Neural progenitor cell (in vitro differentiated cells): ENCODE data around the gene SUN5. TPM values are rescaled to one million over a fixed set of nuclear protein-coding genes. Genes with fewer than 3 reads are reported as not detected.
"Not testable (repeated sequence)": the region's sequence is repeated elsewhere in the genome, so short reads cannot be mapped to it uniquely, and the experiment has no call there.

ENCODE experiments used
- DNase-seq: peaks from one replicate; pipeline ENCODE4 v3.0.0-alpha.2; 2016; ENCODE audit warnings: low spot score
- H2AFZ ChIP-seq: fragments of 200-600 bp; sonication (generic); replicated peaks from 2 replicates; pipeline ENCODE4 v1.6.1; 2016; ENCODE audit warnings: antibody characterized with exemption
- H3F3A ChIP-seq: fragments of 200-600 bp; sonication (generic); 2 replicates; pipeline ENCODE4 v1.6.1; 2016; ENCODE audit warnings: antibody characterized with exemption, low read depth
- H3K27ac ChIP-seq: fragments of 200-600 bp; sonication (generic); 2 replicates; pipeline ENCODE4 v1.5.1; 2016; ENCODE audit warnings: mild to moderate bottlenecking
- H3K27me3 ChIP-seq: fragments of 200-600 bp; sonication (generic); 2 replicates; pipeline ENCODE4 v1.6.1; 2016; ENCODE audit warnings: mild to moderate bottlenecking, moderate library complexity
- H3K36me3 ChIP-seq: fragments of 200-600 bp; sonication (generic); 2 replicates; pipeline ENCODE4 v1.5.1; 2016
- H3K4me1 ChIP-seq: fragments of 200-600 bp; sonication (generic); 2 replicates; pipeline ENCODE4 v1.6.1; 2016; ENCODE audit warnings: mixed run types
- H3K4me2 ChIP-seq: fragments of 200-600 bp; sonication (generic); 2 replicates; pipeline ENCODE4 v1.6.1; 2016
- H3K4me3 ChIP-seq: fragments of 200-600 bp; sonication (generic); 2 replicates; pipeline ENCODE4 v1.5.1; 2016
- H3K79me2 ChIP-seq: fragments of 200-600 bp; sonication (generic); 2 replicates; pipeline ENCODE4 v1.6.1; 2016; ENCODE audit warnings: low read depth
- H3K9ac ChIP-seq: fragments of 200-600 bp; sonication (generic); 2 replicates; pipeline ENCODE4 v1.6.1; 2016
- H3K9me3 ChIP-seq: fragments of 200-600 bp; sonication (generic); 2 replicates; pipeline ENCODE4 v1.5.1; 2016; ENCODE audit warnings: low read depth
- H4K20me1 ChIP-seq: fragments of 200-600 bp; sonication (generic); 2 replicates; pipeline ENCODE4 v1.6.1; 2016; ENCODE audit warnings: low read depth
- H3K27ac Mint-ChIP-seq: 3 replicates; pipeline ENCODE4 v1.8.0; 2021; ENCODE audit warnings: mixed read lengths
- H3K27me3 Mint-ChIP-seq: 2 replicates; pipeline ENCODE4 v1.8.0; 2022; ENCODE audit warnings: low read depth, mild to moderate bottlenecking, inconsistent platforms, moderate library complexity, mixed read lengths; ENCODE audit not compliant: insufficient read depth
- H3K36me3 Mint-ChIP-seq: 3 replicates; pipeline ENCODE4 v1.8.0; 2021; ENCODE audit warnings: mixed read lengths
- H3K4me1 Mint-ChIP-seq: 3 replicates; pipeline ENCODE4 v1.8.0; 2021; ENCODE audit warnings: mixed read lengths
- H3K4me3 Mint-ChIP-seq: 3 replicates; pipeline ENCODE4 v1.8.0; 2021; ENCODE audit warnings: mild to moderate bottlenecking, moderate library complexity, mixed read lengths
- H3K9me3 Mint-ChIP-seq: 3 replicates; pipeline ENCODE4 v1.8.0; 2020; ENCODE audit warnings: mixed read lengths
- EZH2 ChIP-seq: fragments of 200-600 bp; sonication (generic); IDR thresholded peaks from 2 replicates; pipeline ENCODE4 v1.6.1; 2017; ENCODE audit warnings: antibody characterized with exemption, mild to moderate bottlenecking, moderate library complexity
- EZH2phosphoT487 ChIP-seq: fragments of 200-600 bp; sonication (generic); IDR thresholded peaks from 2 replicates; pipeline ENCODE4 v1.6.1; 2017; ENCODE audit warnings: antibody characterized with exemption
- total RNA-seq: library from RNA; depleted of rRNA; stranded (reverse); fragments of >200 nt; gene quantifications from 2 replicates; pipeline ENCODE4 v1.2.3, GENCODE V29; 2015; ENCODE audit warnings: low replicate concordance
- TF ChIP-seq, protein P1 (sequence below): fragments of 200-600 bp; sonication (generic); IDR thresholded peaks from 2 replicates; pipeline ENCODE4 v1.5.1; 2017; ENCODE audit warnings: antibody characterized with exemption, mild to moderate bottlenecking

The SUN5 gene
- total RNA-seq, 1 donor from 2014 or later, result not detected

DNA sequence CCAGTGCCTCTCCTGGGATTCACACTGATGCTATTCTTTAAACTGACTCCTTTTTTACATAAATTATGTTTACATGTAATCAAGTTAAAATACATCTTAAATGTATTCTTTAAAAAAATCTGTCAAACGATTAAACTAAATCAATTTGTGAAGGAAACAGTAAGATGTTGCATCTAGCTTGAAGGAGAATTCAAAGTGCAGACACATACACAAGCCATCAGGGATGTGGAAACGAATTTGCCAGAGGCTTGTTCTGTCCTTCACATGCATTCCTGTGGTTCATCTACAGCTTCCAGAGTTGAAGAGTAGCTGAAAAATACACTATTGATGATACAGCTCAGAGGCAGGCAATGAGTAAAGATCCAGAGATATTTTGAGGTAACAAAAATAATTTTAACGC is 42.2 kb upstream of the SUN5 start:
- Histone ChIP-seq H3K4me1 (no peaks in the 10 kb centered on the region), H3K4me3 (no peak overlapping the region), H3K9ac (no peak overlapping the region), H4K20me1 (no peaks in the 10 kb centered on the region), H3K79me2 (no peaks in the 10 kb centered on the region), H3K27ac (no peak overlapping the region), H3F3A (no peaks in the 10 kb centered on the region), H3K27me3 (no peaks in the 10 kb centered on the region), H3K36me3 (no peaks in the 10 kb centered on the region), H3K9me3 (no peaks in the 10 kb centered on the region), H3K4me2 (no peak overlapping the region), H2AFZ (no peak overlapping the region)
- TF ChIP-seq, protein P1, sequence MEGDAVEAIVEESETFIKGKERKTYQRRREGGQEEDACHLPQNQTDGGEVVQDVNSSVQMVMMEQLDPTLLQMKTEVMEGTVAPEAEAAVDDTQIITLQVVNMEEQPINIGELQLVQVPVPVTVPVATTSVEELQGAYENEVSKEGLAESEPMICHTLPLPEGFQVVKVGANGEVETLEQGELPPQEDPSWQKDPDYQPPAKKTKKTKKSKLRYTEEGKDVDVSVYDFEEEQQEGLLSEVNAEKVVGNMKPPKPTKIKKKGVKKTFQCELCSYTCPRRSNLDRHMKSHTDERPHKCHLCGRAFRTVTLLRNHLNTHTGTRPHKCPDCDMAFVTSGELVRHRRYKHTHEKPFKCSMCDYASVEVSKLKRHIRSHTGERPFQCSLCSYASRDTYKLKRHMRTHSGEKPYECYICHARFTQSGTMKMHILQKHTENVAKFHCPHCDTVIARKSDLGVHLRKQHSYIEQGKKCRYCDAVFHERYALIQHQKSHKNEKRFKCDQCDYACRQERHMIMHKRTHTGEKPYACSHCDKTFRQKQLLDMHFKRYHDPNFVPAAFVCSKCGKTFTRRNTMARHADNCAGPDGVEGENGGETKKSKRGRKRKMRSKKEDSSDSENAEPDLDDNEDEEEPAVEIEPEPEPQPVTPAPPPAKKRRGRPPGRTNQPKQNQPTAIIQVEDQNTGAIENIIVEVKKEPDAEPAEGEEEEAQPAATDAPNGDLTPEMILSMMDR, result no peak
- no peak for TF ChIP-seq EZH2phosphoT487
- no peak for TF ChIP-seq EZH2
- peaks cover 3% of the 10 kb centered on the region for H3K27me3 Mint-ChIP-seq
- no peak overlapping the region for H3K4me3 Mint-ChIP-seq
- H3K27ac Mint-ChIP-seq, result no peak overlapping the region
- H3K36me3 Mint-ChIP-seq, result no peaks in the 10 kb centered on the region
- DNase-seq, result no peak
- H3K9me3 Mint-ChIP-seq, result peaks cover 19% of the 10 kb centered on the region
- peaks cover 4% of the 10 kb centered on the region for H3K4me1 Mint-ChIP-seq

DNA sequence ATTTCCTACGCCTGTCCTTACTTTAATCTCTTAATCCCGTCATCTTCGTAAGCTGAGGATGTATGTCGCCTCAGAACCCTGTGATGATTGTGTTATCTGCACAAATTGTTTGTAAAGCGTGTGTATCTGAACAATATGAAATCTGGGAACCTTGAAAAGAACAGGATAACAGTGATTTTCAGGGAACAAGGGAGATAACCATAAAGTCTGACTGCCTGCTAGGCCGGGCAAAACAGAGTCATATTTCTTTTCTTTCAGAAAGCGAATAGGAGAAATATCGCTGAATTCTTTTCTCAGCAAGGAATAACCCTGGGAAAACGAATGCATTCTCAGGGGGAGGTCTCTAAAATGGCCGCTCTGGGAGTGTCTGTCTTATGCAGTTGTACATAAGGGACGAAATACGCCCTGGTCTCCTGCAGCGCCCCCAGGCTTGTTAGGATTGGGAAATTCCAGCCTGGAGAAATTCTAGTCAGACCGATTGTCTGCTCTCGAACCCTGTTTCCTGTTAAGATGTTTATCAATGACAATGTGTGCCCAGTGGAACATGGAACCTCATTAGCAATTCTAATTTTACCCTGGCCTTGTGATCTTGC is 41.0 kb upstream of the SUN5 start:
- H3K4me2 ChIP-seq, H3K27me3 Mint-ChIP-seq, DNase-seq, H3K36me3 Mint-ChIP-seq, H3K4me1 Mint-ChIP-seq, H3K27me3 ChIP-seq, H3K4me3 ChIP-seq, H3K9ac ChIP-seq, H3K9me3 ChIP-seq, H3K79me2 ChIP-seq, H3K27ac Mint-ChIP-seq, H3F3A ChIP-seq, H3K36me3 ChIP-seq, H3K4me3 Mint-ChIP-seq, H3K27ac ChIP-seq, H3K4me1 ChIP-seq, H4K20me1 ChIP-seq, H2AFZ ChIP-seq: not testable (repeated sequence)
- peaks cover 19% of the 10 kb centered on the region for H3K9me3 Mint-ChIP-seq

DNA sequence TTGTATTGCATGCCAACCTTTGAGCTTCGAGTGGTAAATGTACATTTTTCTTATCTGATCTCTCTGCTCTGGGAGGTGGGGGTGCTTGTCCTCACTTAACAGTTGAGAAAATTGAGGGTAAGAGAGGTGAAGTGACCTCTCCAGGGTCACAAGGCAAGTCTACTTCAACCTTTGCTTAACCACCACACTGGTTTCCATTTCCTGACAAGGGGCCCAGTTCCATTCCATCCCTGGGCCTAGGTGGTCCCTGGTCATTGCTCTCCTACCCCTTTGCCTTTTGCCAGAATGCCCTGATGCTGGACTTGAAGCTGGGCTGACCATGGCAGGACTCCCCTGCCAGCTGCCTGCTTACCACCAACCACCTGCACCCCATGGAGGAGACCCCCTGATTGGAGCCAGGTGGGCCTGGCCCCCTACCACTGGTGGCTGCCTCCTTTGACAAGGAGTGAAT is 39.5 kb upstream of the SUN5 start:
- no peak overlapping the region for H3K4me3 ChIP-seq
- no peaks in the 10 kb centered on the region for H3K79me2 ChIP-seq
- Mint-ChIP-seq H3K36me3 (no peaks in the 10 kb centered on the region), H3K9me3 (peaks cover 19% of the 10 kb centered on the region), H3K4me3 (no peak overlapping the region), H3K4me1 (no peaks in the 10 kb centered on the region), H3K27ac (no peak overlapping the region), H3K27me3 (peaks cover 7% of the 10 kb centered on the region)
- no peaks in the 10 kb centered on the region for H3F3A ChIP-seq
- no peaks in the 10 kb centered on the region for H3K4me1 ChIP-seq
- H3K9ac ChIP-seq, result no peak overlapping the region
- H2AFZ ChIP-seq, result no peak overlapping the region
- no peak overlapping the region for H3K27ac ChIP-seq
- TF ChIP-seq, protein P1, result no peak
- TF ChIP-seq EZH2, result no peak
- TF ChIP-seq EZH2phosphoT487, result no peak
- no peaks in the 10 kb centered on the region for H3K9me3 ChIP-seq
- no peak for DNase-seq
- H3K27me3 ChIP-seq, result peaks cover 9% of the 10 kb centered on the region
- H3K4me2 ChIP-seq, result no peak overlapping the region
- no peaks in the 10 kb centered on the region for H3K36me3 ChIP-seq
- no peaks in the 10 kb centered on the region for H4K20me1 ChIP-seq

DNA sequence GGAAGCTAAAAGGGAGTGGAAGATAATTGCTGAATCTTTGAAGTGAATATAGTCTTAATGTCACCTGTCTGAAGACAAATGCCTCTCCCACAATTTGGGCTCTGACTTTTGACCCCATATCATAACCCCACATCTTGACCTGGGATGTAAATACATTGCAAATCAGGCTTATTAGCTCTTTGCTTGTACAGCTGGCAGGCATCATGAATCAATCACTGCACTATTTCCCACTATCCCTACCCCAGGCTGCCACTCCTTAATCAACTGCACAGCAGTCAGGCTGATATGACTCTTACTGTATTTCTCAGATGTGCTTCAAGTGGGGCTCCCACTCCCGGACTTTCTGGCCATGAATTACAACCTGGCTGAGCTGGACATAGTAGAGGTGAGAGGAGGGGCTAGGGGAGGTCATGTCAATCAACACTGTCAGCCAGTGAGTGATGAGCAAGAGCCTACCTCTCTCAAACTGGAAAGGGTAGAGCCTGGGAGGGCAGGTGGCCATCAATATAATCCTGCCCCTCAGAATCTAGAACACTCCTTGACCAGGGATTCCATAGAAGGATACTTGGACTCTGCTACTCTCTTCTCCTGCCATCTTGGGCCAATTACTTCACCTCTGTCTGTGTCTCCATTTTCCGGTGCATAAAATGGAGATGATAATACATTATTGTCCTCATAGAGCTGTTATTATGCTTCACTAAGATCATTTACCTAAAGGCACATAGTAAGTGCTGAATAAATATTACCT is 38.9 kb upstream of the SUN5 start:
- Histone ChIP-seq H3F3A (no peaks in the 10 kb centered on the region), H2AFZ (no peak overlapping the region), H4K20me1 (no peaks in the 10 kb centered on the region), H3K36me3 (no peaks in the 10 kb centered on the region), H3K79me2 (no peaks in the 10 kb centered on the region), H3K4me1 (no peaks in the 10 kb centered on the region), H3K4me2 (no peak overlapping the region), H3K9ac (no peak overlapping the region), H3K9me3 (no peaks in the 10 kb centered on the region), H3K27ac (no peak overlapping the region), H3K27me3 (peaks cover 15% of the 10 kb centered on the region), H3K4me3 (no peak overlapping the region)
- Mint-ChIP-seq H3K36me3 (no peaks in the 10 kb centered on the region), H3K27me3 (peaks cover 7% of the 10 kb centered on the region), H3K4me1 (no peaks in the 10 kb centered on the region), H3K4me3 (no peak overlapping the region), H3K9me3 (peaks cover 19% of the 10 kb centered on the region), H3K27ac (no peak overlapping the region)
- DNase-seq, result no peak
- TF ChIP-seq EZH2, result no peak
- TF ChIP-seq, protein P1, result no peak
- no peak for TF ChIP-seq EZH2phosphoT487
